Measurements from ENCODE around the gene CWF19L2. TPM values are rescaled to one million over a fixed set of nuclear protein-coding genes. Genes with fewer than 3 reads are reported as not detected.
"Not testable (repeated sequence)": the region's sequence is repeated elsewhere in the genome, so short reads cannot be mapped to it uniquely, and the experiment has no call there.

CWF19L2 gene
- total RNA-seq, result 4.0 TPM

- peak; percentile 74 to 97 (median 91) for DNase-seq (ENCODE audit: low read depth in 2 of 3, low spot score in 2 of 3)
Measured at GRCh38 chr11:107457558-107458271, at the start of gene CWF19L2. Gene CWF19L2 (minus strand): TSS chr11:107457825. CDS start chr11:107457816, 9 bp downstream.

- no peak for DNase-seq (ENCODE audit: low read depth in 2 of 3, low spot score in 2 of 3)
Measured at GRCh38 chr11:107505647-107506225, 48.1 kb upstream of the CWF19L2 start.

- DNase-seq (ENCODE audit: low read depth in 2 of 3, low spot score in 2 of 3), result no peak
Measured at GRCh38 chr11:107504981-107505380, 47.4 kb upstream of the CWF19L2 start.

- no peak for DNase-seq (ENCODE audit: low read depth in 2 of 3, low spot score in 2 of 3)
Measured at GRCh38 chr11:107501713-107502112, 44.1 kb upstream of the CWF19L2 start.

GRCh38 chr11:107497371-107497770, 39.7 kb upstream of the CWF19L2 start:
- not testable (repeated sequence) for DNase-seq (ENCODE audit: low read depth in 2 of 3, low spot score in 2 of 3)

GRCh38 chr11:107496011-107496410, 38.4 kb upstream of the CWF19L2 start:
- DNase-seq (ENCODE audit: low read depth in 2 of 3, low spot score in 2 of 3), result no peak

GRCh38 chr11:107494055-107494454, 36.4 kb upstream of the CWF19L2 start:
- no peak for DNase-seq (ENCODE audit: low read depth in 2 of 3, low spot score in 2 of 3)

- no peak for DNase-seq (ENCODE audit: low read depth in 2 of 3, low spot score in 2 of 3)
Measured at GRCh38 chr11:107493117-107493516, 35.5 kb upstream of the CWF19L2 start.

- no peak for DNase-seq (ENCODE audit: low read depth in 2 of 3, low spot score in 2 of 3)
Measured at GRCh38 chr11:107490836-107491235, 33.2 kb upstream of the CWF19L2 start.

- DNase-seq (ENCODE audit: low read depth in 2 of 3, low spot score in 2 of 3), result no peak
Measured at GRCh38 chr11:107482234-107482633, 24.6 kb upstream of the CWF19L2 start.

- no peak for DNase-seq (ENCODE audit: low read depth in 2 of 3, low spot score in 2 of 3)
Measured at GRCh38 chr11:107478922-107479321, 21.3 kb upstream of the CWF19L2 start.

- no peak for DNase-seq (ENCODE audit: low read depth in 2 of 3, low spot score in 2 of 3)
Measured at GRCh38 chr11:107477820-107478219, 20.2 kb upstream of the CWF19L2 start.

- no peak for DNase-seq (ENCODE audit: low read depth in 2 of 3, low spot score in 2 of 3)
Measured at GRCh38 chr11:107473792-107474191, 16.2 kb upstream of the CWF19L2 start.

- DNase-seq (ENCODE audit: low read depth in 2 of 3, low spot score in 2 of 3), result no peak
Measured at GRCh38 chr11:107472966-107473365, 15.3 kb upstream of the CWF19L2 start.

GRCh38 chr11:107468596-107468995, 11.0 kb upstream of the CWF19L2 start:
- peak in 2 of 3 donors; percentile 33 to 70 for DNase-seq (ENCODE audit: low read depth in 2 of 3, low spot score in 2 of 3)

GRCh38 chr11:107467696-107468095, 10.1 kb upstream of the CWF19L2 start:
- DNase-seq (ENCODE audit: low read depth in 2 of 3, low spot score in 2 of 3), result no peak

GRCh38 chr11:107466275-107466866, 8.7 kb upstream of the CWF19L2 start:
- not testable (repeated sequence) for DNase-seq (ENCODE audit: low read depth in 2 of 3, low spot score in 2 of 3)

GRCh38 chr11:107457205-107457557, 444 bp downstream of the CWF19L2 start:
- no peak for DNase-seq (ENCODE audit: low read depth in 2 of 3, low spot score in 2 of 3)

GRCh38 chr11:107453594-107454286, 3.9 kb downstream of the CWF19L2 start:
- no peak for DNase-seq (ENCODE audit: low read depth in 2 of 3, low spot score in 2 of 3)

GRCh38 chr11:107446822-107447431, 10.7 kb downstream of the CWF19L2 start:
- DNase-seq (ENCODE audit: low read depth in 2 of 3, low spot score in 2 of 3), result no peak

- DNase-seq (ENCODE audit: low read depth in 2 of 3, low spot score in 2 of 3), result no peak
Measured at GRCh38 chr11:107442715-107443215, 14.9 kb downstream of the CWF19L2 start.
